Stimulated activated CD8-positive, alpha-beta memory T cell treated with anti-CD3 and anti-CD28 coated beads, Interleukin-4, amount 100 ng/mL, for 1 hour (primary cell): ENCODE data around the gene CEP192.

ENCODE experiments used
- DNase-seq, 2 donors: peaks; one replicate each; pipeline ENCODE4 v3.0.0-alpha.2; 2020; ENCODE audit warnings: low read depth in 2 of 2, low spot score in 1 of 2

The CEP192 gene

DNA sequence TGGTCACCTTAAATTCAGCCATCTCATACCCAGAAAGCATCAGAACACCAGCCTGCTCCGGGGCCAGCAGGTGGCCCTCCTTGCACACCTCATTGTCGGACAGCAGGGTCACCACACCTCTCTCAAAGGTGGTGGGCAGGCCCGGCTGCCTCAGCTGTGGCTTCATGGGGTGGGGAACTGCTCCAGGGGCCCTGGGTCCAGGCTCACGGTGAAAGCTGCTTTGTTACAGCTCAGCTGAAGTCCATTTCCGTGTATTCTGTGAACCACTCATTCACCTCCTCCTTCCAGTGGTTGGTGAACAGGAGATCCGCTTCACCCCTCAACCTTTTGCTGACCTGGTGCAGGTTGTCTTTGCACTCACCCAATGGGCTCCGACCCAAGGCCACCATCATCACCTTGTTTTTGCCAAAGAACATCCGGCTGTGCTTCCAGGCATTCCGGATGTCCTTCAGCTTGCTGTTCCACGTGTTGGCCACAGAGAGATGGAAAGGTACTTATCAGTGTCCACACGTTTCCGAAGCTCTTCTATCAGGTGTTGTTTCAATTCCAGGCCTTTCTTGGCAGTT, 148.8 kb downstream of the CEP192 start:
- no peak for DNase-seq

DNA sequence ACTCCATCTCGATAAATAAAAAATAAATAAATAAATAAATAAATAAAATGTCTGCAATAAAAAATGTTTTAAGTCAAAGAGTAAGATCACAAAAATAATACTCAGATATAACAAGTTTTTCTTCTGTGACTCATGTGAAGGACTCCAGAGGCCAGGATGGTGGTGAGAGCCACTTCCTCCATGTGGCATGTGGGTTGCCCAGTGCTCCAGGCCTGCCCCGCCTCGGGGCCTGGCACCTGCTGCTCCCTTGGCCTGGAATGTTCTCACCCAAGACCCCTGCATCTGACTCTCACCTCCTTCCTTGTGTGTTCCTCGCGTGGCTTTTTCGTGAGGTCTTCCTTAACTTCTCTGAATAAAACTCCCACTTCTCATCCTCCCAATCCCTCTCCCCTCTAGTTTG, 150.0 kb downstream of the CEP192 start:
- no peak for DNase-seq

DNA sequence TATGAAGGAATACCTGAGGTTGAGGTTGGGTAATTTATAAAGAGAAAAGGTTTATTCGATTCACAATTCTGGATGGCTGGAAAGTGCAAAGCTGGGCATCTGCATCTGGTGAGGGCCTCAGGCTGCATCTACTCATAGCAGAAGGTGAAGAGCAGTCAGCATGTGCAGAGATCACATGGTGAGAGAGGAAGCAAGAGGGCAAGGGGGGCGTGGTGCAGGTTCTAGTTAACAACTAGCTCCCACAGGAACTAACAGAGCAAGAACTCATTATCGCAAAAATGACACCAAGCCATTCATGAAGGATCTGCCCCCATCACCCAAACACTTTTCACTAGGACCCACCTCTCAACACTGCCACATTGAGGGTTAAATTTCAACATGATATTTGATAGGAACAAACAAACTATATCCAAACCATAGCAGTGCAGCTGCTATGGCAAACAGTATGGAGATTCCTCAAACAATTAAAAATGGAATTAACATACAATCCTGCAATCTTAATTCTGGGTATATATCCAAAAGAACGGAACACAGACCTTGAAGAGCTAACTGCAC, 154.6 kb downstream of the CEP192 start:
- no peak for DNase-seq

DNA sequence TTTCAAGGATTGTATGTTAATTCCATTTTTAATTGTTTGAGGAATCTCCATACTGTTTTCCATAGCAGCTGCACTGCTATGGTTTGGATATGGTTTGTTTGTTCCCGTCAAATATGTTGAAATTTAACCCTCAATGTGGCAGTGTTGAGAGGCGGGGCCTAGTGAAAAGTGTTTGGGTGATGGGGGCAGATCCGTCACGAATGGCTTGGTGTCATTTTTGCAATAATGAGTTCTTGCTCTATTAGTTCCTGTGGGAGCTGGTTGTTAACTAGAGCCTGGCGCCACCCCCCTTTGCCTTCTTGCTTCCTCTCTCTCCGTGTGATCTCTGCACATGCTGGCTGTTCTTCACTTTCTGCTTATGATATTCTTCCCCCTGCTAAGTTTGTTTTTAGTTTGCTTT, 156.0 kb downstream of the CEP192 start:
- DNase-seq = no peak

DNA sequence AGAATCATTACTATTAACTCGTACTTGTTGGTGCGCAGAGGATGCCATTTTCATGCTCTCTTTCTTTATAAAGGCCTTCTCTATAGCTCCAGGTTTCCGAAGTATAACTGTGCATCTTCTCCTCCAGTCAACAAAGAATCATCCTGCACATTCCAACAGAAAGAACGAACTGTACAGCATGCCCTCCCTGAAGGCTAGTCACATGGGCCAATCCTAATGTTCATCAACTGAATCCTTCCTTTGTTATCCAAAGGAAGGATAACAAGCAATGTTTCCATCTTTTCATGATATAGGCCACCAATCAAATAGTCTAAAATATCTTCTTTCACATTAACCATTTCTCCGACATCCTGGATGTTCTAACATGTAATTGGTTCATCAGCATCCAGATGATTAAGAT, 160.5 kb downstream of the CEP192 start:
- no peak for DNase-seq

DNA sequence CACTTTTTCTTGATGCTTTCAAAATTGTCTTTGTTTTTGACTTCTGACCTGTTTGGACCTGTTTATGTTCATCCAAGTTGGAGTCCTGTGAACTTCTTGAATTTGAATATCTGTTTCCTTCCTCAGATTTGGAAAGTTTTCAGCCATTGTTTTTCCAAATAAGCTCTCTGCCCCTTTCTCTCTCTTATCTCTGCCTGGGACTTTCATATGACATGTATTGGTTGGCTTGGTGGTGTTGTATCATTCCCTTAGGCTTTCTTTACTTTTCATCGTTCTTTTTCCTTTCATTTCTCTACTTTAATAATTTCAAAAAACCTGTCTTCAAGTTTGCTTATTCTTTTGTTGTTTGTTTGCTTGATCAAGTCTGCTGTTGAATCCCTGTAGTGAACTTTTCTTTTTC, 167.3 kb downstream of the CEP192 start:
- DNase-seq = no peak

DNA sequence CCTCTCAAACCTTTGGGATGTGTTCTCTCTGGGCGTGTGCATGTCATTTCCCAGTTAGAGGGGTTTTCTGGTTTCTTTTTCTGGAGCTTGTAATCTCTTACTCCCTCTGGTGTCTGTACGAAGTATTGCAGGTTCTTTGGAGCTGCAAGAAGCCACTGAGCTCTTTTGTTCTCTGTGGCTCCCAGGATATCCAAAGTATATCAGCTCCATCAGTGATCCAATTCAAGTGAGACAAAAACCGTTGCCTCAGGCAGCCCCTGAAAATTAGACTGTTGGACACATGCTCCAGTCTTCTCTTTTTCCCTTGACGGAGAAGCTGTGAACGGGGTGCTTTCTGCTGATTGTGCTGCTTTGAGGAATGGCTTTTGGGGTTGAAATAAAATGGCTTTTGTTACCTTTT, 168.4 kb downstream of the CEP192 start:
- no peak for DNase-seq

DNA sequence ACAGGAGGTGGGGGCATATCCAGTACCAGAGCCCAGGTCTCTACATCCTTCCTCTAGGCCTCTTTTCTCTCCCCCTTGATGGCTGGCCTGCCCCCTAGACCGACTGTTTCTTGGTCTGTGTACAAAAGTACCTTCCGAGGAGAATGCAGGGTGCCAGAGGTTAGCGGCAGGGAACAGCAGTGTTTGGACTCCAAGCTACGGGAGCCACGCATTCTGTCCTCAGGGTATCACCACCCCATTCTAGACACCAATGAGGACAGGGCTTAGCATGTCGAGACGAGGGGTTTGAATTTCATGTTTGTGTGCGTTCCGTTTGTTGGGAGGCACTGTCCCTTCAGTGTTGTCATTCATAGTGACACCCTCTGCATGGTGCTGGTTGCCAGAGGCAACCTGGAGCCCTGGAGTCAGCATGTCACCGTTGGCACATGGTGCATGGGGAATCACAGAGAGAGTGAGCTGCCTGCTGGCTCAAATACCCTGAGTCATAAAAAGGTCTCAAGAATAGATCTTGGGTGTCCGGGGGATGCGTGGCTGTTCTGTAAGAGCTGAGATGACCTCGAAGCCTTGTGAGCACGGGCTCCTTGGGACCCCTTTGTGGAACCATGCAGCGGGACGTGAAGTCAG, 170.2 kb downstream of the CEP192 start:
- DNase-seq = no peak

DNA sequence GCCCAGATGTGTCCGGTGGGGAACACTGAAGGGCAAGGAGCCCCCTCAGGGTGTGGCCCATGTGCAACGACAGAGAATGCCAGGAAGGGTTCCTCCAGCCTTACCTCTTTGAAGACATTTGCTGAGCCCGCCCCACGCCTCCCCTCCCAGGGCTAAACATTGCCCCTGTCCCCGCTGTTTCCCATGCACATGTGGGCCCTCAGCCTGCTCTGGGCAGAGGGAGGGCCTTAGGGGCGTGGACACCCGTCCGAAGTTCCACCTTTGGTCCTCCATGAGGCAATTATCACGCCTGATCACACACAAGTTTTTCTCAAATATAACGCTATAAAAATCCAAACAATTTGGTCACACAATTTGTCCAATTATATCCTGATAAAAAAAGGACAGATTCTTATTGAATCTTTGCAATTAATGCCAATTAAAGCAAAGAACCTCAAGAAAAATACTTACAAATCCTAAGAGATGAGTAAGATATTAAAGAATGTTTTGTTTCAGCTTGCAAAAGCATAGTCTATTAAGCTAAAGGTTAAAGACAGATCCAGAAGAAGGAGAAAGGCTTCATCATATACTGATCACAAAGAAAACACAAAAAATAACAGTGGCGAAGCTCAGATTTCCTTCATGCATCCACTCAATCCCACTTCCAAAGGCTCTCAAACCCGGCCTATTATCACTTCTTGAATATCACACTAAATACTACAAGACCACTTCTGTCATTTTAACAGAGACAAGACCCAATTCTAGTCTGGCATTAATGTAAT, 172.2 kb downstream of the CEP192 start:
- DNase-seq = no peak

DNA sequence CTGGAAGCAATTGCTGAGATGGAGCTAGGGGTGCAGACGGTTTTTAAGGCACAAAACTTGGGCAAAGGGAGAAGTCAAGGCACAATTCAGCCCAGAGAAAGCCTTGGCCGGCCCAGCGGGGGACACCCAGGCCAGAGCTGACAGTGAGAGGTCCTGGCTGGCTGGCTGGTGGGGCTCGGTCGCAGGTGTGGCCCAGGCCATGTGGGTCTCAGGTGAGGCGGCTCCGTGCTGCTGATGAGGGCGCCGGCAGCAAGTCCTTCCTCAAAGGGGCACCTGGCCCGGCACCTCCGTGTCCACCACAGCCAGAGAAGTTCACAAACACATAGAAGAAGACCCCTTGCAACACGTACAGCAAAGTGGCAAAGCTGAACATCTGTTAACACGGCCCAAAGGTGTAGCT, 173.2 kb downstream of the CEP192 start:
- no peak for DNase-seq

DNA sequence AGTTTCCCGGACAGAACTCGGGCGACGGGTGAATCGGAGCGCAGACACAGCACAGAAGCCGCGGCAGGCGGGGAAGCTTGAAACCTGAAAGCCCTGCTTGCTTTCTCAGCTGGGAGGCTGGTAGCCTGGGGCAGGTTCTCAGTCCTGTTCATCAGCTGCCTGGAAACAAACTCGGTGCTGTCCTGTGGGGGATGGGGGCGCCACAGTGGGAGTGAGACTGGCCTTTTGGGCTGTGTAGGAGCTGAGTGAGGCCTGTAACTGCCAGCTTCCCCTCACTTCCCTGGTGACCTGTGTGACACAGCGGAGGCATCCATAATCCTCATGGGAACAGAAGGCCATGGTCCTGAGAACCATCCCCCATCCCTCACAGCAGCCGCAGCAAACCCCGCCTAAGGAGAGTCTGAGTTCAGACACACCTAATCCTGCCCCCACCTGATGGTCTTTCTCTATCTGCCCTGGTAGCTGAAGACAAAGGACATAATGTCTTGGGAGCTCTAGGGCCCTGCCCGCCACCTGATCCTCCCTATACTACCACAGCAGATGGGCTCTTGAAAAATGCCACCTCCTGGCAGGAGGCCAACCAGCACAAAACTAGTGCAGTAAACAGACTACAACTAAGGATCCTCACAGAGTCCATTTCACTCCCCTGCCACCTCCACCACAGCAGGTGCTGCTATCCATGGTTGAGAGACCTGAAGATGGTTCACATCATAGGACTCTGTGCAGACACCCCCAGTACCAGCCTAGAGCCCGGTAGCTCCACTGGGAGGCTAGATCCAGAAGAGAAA, 174.7 kb downstream of the CEP192 start:
- no peak for DNase-seq

DNA sequence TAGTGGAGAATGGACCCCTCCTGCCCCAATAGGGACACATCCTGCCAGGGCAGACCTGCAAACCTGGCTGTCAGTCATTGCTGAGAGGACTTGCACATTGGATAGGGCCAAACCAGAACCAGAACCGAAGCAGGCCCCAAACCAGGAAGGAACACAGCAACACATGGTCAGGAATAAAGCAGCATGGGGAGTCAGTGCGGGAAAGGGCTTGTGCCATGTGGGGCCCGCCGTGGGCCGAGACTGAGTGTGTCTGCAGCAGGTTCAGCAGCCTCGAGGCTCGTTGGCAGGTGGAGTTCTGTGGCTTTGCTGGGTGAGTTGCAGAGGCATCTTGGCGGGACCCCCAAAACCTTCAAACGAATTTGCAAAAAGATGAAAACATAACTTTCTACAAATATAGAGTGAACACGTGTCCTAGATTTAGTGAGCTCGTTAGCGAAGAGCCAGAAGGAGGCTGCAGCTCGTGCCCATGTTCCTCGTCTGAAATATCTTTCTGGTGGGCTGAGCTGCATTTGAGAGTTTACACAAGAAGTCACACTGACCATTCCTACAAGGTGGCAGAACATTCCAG, 182.5 kb downstream of the CEP192 start:
- DNase-seq = no peak
